BE2C (cell line): Measurements from ENCODE around the gene BMP2.

Experiments used
- DNase-seq: peaks from one replicate; pipeline ENCODE4 v3.0.0-alpha.2; 2020
- H3K27me3 ChIP-seq: fragments of 250-450 bp; sonication (Bioruptor Pico); 2 replicates; pipeline ENCODE4 v1.5.1; 2020; ENCODE audit warnings: mild to moderate bottlenecking
- H3K36me3 ChIP-seq: fragments of 250-450 bp; sonication (Bioruptor Pico); 2 replicates; pipeline ENCODE4 v1.5.1; 2020; ENCODE audit warnings: mild to moderate bottlenecking
- H3K4me1 ChIP-seq: fragments of 250-450 bp; sonication (Bioruptor Pico); 2 replicates; pipeline ENCODE4 v1.5.1; 2020
- H3K4me3 ChIP-seq: 2 replicates; pipeline ENCODE4 v1.5.1; 2011; ENCODE audit warnings: low read depth, low read length
- H3K9me3 ChIP-seq: fragments of 250-450 bp; sonication (Bioruptor Pico); 2 replicates; pipeline ENCODE4 v1.5.1; 2020
- TF ChIP-seq, protein P1 (sequence below): IDR thresholded peaks from 2 replicates; pipeline ENCODE4 v1.5.1; 2012; ENCODE audit warnings: mild to moderate bottlenecking, low read depth, low read length

The BMP2 gene

DNA sequence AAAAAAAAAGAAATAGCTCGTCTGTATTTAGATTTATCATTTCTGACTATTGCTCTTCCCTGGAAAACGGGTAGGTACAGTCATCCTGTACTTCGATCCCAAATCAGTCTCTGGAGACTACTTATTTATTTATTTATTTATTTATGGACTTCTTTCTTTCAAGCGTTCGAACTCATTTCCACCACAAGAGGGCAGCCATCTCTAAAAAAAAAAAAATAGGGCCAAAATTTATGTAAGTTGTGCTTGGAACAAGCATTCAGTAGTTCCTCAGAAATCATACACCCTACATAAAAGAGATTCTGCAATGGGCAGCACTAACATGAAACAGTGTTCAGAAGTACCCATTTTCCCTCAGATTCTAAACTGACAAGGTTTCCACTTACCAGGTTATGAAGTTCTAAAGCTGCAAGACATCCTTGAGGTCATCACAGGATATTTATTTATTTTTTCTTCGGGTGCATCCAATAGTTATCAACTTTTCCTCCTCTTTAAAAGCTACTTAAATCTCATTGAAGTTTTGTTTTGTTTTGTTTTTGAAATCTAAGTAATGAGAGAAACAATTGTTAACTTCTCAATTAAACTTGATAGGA, 1.9 kb upstream of the BMP2 start:
- Histone ChIP-seq H3K9me3 (no peaks in the 10 kb centered on the region), H3K4me1 (no peaks in the 10 kb centered on the region), H3K27me3 (peaks cover 44% of the 10 kb centered on the region), H3K4me3 (no peak overlapping the region), H3K36me3 (no peaks in the 10 kb centered on the region)
- DNase-seq = no peak
- TF ChIP-seq, protein P1, sequence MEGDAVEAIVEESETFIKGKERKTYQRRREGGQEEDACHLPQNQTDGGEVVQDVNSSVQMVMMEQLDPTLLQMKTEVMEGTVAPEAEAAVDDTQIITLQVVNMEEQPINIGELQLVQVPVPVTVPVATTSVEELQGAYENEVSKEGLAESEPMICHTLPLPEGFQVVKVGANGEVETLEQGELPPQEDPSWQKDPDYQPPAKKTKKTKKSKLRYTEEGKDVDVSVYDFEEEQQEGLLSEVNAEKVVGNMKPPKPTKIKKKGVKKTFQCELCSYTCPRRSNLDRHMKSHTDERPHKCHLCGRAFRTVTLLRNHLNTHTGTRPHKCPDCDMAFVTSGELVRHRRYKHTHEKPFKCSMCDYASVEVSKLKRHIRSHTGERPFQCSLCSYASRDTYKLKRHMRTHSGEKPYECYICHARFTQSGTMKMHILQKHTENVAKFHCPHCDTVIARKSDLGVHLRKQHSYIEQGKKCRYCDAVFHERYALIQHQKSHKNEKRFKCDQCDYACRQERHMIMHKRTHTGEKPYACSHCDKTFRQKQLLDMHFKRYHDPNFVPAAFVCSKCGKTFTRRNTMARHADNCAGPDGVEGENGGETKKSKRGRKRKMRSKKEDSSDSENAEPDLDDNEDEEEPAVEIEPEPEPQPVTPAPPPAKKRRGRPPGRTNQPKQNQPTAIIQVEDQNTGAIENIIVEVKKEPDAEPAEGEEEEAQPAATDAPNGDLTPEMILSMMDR = peak; percentile 64

DNA sequence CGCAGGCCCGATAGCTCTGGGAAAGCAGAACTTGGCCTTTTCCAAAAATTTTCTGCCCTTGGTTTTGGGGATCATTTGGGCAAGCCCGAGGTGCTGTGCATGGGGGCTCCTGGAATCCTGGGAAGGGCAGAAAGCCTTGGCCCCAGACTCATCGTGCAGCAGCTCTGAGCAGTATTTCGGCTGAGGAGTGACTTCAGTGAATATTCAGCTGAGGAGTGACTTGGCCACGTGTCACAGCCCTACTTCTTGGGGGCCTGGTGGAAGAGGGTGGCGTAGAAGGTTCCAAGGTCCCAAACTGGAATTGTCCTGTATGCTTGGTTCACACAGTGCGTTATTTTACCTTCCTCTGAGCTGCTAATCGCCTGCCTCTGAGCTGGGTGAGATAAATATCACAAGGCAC, 1.1 kb upstream of the BMP2 start:
- TF ChIP-seq, protein P1 = no peak
- no peaks in the 10 kb centered on the region for H3K4me1 ChIP-seq

DNA sequence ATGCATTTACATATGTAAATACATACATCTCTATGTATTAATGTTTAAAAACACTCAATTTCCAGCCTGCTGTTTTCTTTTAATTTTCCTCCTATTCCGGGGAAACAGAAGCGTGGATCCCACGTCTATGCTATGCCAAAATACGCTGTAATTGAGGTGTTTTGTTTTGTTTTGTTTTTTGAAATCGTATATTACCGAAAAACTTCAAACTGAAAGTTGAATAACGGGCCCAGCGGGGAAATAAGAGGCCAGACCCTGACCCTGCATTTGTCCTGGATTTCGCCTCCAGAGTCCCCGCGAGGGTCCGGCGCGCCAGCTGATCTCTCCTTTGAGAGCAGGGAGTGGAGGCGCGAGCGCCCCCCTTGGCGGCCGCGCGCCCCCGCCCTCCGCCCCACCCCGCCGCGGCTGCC, 355 bp upstream of the BMP2 start:
- H3K9me3 ChIP-seq = no peaks in the 10 kb centered on the region
- TF ChIP-seq, protein P1 = no peak
- no peaks in the 10 kb centered on the region for H3K36me3 ChIP-seq
- peak overlapping the region; percentile 46 for H3K4me3 ChIP-seq
- peaks cover 50% of the 10 kb centered on the region for H3K27me3 ChIP-seq
- DNase-seq = no peak
- H3K4me1 ChIP-seq = no peaks in the 10 kb centered on the region

More for the DNA sequence above, 1.1 kb upstream of the BMP2 start:
- no peak for DNase-seq
- H3K9me3 ChIP-seq = no peaks in the 10 kb centered on the region
- peaks cover 50% of the 10 kb centered on the region for H3K27me3 ChIP-seq
- H3K4me3 ChIP-seq = no peak overlapping the region
- no peaks in the 10 kb centered on the region for H3K36me3 ChIP-seq

DNA sequence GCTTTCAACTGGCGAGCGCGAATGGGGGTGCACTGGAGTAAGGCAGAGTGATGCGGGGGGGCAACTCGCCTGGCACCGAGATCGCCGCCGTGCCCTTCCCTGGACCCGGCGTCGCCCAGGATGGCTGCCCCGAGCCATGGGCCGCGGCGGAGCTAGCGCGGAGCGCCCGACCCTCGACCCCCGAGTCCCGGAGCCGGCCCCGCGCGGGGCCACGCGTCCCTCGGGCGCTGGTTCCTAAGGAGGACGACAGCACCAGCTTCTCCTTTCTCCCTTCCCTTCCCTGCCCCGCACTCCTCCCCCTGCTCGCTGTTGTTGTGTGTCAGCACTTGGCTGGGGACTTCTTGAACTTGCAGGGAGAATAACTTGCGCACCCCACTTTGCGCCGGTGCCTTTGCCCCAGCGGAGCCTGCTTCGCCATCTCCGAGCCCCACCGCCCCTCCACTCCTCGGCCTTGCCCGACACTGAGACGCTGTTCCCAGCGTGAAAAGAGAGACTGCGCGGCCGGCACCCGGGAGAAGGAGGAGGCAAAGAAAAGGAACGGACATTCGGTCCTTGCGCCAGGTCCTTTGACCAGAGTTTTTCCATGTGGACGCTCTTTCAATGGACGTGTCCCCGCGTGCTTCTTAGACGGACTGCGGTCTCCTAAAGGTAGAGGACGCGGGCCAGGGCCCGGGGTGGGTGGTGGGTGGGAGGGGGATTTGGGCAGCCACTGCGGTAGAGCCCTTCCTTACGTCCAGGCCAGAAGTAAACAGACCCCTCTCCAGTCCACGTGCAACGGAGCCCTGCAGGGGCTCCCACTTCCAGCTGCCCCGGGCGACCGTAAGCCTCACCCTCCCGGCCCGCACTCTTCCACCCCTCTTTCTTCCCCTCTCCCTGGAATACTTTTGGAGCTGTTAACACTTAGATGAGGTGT, 998 bp downstream of the BMP2 start:
- TF ChIP-seq, protein P1 = no peak
- Histone ChIP-seq H3K4me3 (no peak overlapping the region), H3K9me3 (no peaks in the 10 kb centered on the region), H3K36me3 (no peaks in the 10 kb centered on the region), H3K4me1 (no peaks in the 10 kb centered on the region), H3K27me3 (peaks cover 56% of the 10 kb centered on the region)
- DNase-seq = no peak

DNA sequence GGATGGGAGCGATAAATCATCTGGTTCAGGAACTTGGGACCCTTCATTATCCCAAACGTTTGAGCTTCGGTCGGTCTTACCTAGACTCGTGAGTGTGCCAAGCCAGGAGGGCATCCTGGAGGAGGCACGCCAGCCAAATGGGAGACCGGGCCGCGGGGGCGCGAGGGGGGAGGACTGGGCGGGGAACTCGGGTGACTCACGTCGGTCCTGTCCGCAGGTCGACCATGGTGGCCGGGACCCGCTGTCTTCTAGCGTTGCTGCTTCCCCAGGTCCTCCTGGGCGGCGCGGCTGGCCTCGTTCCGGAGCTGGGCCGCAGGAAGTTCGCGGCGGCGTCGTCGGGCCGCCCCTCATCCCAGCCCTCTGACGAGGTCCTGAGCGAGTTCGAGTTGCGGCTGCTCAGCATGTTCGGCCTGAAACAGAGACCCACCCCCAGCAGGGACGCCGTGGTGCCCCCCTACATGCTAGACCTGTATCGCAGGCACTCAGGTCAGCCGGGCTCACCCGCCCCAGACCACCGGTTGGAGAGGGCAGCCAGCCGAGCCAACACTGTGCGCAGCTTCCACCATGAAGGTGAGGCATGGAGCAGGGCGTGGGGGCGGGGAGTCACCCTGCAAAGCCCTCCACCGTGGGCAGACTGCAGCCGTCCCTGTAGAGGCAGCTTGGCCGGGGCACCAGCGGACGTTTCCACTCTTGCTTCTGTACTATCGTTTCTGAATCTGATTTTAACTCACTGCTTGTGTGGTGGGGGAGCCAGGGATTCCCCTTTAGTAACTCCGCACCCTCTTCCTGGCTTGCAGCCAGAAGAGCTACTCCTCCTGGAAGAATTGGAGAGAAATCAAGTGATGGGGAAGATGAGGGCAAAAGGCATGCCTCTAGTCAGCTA, 2.7 kb downstream of the BMP2 start:
- TF ChIP-seq, protein P1 = no peak
- Histone ChIP-seq H3K27me3 (peaks cover 56% of the 10 kb centered on the region), H3K36me3 (no peaks in the 10 kb centered on the region), H3K9me3 (no peaks in the 10 kb centered on the region), H3K4me1 (no peaks in the 10 kb centered on the region), H3K4me3 (no peak overlapping the region)
- no peak for DNase-seq
